ENCODE results near the gene PICALM.
A peak's percentile ranks its signal among the peaks of the same experiment; 100 is the strongest.
"Not testable (repeated sequence)": the region's sequence is repeated elsewhere in the genome, so short reads cannot be mapped to it uniquely, and the experiment has no call there.

PICALM gene

DNA sequence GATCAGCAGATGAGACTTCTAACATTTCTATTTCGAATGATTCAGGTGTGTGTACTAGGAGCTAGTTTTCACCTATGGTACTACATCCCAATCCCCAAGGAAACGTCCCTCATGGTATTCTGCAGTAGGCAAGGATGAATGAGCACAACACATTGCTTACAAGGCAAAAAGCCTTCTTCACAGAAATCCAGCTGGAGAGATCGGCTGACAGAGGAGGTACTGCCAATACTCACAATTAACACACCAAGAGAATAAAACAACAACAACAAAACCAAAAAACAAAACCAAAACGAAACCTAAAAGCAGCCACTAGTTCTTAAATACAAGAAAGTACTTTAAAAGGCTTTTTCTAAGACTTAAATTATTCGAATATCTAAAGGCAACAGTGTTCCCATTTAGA, 101.4 kb downstream of the PICALM start:
- no peak for DNase-seq

DNA sequence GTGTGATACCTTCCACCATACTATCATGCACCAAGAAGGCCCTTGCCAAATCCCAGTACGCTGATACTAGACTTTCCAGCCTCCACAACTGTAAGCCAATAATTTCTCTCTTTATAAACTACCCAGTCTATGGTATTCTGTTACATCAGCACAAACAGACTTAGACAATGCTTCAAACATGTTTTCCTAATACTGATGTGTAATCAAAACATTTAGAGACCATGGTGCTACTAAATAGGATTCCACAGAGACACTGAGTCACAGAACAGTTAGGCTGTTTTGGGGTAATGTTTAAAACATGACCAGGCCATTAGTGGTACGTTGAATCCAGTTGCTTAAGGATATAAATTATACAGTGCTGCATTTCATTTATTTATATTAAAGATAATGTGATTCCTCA, 103.7 kb downstream of the PICALM start:
- DNase-seq = no peak

DNA sequence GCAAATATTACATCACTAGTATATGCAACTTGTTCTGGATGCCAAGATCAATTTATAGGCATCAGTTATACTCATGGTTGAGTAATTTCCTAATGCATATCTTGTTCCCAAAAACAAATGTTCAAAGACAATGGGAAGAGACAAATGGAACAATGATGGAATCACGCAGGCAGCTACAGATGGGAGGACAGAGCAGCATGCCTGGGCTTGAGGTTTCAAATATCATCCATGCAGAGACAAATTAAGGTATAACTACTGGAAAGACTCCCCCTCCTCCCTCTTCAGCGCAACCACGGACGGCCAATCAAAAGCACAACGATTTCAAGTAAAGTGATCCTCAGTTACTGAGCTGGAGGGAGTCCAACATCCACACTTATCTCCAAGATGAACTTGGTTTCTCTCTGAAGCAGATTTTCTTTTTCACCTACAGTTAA, 106.9 kb downstream of the PICALM start:
- peak; percentile 7 for DNase-seq

DNA sequence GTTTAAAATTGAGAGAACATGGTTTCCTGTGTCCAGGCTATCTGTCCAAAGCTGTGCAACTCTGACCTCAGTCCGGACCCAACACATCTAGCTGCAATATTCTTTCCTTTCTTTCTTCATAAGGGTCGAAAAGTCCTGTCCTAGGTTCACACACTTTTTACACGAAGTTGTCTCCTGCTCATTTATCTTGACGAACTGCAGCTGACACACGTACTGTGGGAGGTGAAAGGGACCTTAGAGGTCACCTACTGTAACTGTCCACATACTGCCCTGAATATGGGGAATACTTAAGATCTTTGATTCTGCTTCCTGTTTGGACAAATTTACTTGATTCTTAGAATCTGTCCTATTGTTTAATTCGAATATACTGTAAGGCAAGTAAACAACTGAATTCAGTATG, 107.8 kb downstream of the PICALM start:
- no peak for DNase-seq

DNA sequence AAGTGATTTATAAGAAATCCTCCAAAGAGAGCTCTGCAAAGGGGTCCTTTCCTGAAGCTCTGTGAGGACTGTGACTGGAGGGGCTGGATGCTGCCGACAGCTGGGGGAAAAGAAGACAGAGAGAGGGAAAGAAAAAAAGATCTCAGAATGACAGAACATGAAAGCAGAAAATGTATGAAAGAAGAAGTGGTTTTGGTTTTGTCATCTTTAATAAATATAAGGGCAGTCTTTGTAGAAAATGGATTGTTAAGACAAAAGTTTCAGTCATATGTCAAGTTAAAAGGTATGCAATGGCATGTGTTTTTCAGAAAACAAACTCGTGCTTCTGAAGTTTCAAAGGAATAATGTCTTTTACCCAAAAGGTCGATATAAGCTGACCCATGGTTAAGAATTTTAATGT, 108.2 kb downstream of the PICALM start:
- no peak for DNase-seq

DNA sequence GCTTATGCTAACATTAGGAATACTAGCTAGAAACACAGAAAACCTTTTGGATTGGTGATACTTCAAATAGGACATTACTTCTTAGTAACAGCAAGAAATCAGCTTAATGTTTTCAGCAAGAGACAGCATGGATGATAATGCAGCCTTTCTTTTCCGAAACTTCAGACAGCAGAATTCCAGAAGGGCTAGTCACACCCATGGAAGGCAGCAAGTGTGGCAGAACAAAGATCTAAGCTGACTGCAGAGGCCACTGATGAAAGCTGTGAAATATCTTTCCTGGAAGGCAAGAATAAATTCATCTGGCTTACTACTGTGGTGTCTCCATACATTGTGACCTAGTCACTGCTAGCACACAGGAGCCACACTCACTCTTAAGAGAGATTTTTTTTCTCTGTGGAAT, 113.4 kb downstream of the PICALM start:
- DNase-seq = no peak

DNA sequence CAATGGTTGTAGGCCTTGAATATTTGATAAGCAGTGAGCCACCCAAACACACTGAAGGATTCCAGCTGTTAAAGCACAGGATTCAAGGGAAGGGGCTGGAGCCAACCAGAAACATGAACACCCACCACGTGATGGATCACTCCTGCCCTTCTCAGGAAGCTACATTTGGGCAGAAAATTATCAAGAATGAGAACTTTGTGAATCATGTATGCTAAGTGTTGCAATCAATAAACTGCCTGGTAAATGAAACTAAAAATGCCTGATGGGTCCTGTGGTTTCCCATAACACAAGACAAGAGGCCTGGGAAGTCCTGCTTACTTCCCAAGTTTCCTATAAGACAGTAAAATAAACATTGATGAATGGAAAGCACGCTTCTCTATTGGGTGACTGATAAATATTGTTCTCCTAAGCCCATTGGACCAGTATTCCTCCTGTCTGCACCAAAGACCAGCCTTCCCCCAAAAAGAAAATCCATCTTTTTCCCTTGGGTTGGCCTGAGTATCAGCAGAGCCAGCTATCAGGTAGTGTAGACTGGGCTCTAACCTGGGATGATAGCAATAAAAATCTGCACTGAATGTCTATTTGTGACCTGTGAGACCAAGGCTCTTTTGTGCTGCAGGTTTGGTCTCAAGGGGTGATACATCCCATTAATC, 115.3 kb downstream of the PICALM start:
- DNase-seq = no peak

DNA sequence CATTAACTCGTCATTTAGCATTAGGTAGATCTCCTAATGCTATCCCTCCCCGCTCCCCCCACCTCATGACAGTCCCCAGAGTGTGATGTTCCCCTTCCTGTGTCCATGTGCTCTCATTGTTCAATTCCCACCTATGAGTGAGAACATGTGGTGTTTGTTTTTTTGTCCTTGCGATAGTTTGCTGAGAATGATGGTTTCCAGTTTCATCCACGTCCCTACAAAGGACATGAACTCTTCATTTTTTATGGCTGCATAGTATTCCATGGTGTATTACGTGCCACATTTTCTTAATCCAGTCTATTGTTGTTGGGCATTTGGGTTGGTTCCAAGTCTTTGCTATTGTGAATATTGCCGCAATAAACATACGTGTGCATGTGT, 116.8 kb downstream of the PICALM start:
- not testable (repeated sequence) for DNase-seq

DNA sequence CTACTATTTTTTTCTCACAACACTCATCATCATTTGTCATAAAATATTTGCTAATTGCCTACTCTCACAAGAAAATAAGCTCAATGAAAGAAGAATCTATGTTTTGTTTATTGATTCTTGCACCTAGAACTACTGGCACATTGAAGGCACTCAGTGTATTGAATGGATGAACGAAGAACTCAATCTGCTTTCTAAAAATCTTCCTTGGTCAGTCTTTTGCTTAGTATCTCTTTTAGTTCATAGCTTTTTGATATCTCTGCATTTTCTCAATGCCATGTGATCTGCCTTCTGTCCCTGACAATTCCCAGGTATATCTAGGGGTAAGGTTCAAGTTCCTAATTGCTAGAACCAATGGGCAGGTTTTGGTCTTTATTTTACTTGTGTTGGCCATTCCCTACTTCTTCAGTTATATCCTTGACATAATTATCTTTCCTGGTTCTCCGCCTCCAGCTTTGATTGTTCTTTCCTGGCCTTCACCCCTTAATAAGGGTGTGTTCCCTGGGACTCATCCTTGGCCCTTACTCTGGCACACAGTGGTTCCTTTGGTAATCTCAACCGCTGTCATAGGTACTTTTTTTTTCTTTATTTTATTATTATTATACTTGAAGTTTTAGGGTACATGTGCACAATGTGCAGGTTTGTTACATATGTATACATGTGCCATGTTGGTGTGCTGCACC, 117.3 kb downstream of the PICALM start:
- DNase-seq = no peak

DNA sequence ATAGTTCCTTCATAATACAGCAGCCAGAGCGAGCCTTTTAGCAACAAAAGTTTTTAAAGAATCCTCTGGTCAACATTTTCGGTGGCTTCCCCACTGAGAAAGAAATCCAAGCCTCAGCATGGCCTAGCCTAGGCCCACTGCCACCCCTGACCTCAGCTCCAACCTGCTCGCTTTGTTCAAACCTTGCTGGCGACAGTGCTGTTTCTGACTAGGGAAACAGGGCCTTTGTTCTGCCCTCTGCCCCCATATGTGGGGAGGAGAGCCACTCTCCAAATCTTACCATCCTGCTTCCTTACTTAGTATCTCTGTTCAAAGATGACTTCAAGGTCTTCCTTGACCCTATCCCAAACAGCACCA, 117.9 kb downstream of the PICALM start:
- no peak for DNase-seq

DNA sequence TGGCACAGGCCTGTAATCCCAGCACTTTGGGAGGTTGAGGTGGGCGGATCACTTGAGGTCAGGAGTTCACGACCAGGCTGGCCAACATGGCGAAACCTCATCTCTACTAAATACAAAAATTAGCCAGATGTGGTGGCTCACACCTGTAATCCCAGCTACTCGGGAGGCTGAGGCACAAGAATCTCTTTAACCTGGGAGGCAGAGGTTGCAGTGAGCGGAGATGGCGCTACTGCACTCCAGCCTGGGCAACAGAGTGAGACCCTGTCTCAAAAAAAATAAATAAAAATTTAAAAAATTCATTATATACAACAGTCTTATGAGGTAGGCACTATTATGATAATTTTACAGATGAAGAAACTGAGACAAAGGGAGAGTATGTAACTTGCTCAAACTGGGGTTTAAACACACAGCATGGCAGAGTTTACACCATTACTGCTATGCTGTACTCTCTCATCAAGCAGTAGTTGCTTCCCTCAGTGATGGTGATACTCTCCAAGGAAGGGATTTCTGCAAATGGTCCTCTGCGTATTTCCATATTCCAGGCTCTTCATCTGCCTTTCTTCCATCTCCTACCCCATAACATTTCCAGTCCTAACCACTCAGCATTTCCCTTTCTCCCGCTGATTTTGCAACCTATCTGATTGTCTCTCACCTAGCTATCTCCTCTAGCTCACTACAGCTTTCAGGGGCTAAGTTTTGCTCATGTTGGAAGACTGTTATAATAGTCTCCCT, 118.4 kb downstream of the PICALM start:
- no peak for DNase-seq

DNA sequence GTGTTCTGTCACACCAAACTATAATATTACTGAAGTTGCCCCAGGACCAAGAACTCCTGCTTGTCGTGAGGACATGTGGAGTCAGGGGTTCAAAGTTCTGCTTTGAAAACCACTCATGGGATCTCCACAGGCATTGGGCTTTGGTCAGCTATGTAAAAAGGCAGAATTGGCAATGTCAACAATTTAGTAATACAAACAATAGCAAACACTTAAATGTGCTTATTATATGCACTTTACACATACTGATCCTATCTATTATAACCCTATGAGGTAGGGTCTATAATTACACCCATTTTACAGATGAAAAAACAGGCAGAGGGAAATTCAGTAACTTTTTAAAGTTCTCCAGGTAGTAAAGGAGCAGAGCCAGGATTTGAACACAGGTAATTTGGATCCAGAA, 119.1 kb downstream of the PICALM start:
- DNase-seq = no peak

DNA sequence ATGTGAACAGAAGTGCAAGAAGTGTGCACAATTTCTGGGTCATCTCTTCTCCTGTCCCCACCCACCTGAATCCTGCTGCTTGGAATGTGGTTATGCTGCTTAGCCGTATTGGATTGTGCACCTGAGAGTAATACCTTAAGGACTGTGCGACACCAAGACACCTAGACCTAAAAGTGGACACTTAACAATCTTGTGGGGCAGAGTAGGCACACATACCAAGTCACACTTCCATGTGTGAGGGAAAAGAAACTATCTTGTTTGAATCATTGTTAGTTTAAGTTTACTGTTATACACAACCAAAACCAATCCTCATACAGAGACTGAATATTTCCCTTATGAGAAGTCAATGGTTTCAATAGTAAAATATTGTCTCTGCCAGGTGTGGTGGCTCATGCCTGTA, 120.0 kb downstream of the PICALM start:
- no peak for DNase-seq

DNA sequence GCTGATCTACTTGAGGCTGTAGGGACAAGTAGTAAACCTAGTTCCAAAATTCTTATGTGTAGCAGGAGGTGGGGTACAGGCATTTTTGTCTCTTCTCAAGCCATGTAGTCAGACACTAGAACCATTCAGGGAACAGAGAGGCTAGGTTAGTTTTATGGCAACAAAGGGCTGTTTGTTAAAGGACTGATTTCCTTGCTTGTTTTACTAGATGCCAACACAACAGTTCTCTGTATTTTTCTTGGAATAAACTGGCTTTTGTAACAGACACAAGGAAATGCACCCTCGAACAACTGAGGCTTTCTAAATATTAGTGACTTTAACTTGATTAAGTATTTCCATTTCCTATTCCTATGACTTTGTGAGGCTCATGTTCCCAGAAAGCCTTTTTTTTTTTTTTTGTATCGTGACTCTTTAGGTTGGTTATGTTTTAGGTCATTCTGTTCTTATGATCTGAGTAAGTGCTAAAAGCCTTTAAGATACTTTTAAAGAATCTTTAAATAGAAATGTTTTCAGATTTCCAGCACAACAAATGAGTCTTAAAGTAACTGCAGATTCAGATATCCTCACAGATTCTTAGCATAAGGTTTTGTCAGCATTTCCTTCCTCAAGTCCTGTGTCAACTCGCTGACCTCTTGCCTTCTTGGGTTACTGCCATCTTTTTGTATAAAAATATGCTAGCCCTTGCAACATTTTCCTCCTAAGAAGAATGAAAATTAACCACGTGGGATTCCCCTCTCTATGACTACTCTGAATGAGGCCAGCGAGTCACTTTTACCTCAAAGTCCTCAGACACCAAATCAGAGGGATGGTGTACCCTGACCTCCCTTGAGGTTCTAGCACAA, 121.2 kb downstream of the PICALM start:
- DNase-seq = no peak

DNA sequence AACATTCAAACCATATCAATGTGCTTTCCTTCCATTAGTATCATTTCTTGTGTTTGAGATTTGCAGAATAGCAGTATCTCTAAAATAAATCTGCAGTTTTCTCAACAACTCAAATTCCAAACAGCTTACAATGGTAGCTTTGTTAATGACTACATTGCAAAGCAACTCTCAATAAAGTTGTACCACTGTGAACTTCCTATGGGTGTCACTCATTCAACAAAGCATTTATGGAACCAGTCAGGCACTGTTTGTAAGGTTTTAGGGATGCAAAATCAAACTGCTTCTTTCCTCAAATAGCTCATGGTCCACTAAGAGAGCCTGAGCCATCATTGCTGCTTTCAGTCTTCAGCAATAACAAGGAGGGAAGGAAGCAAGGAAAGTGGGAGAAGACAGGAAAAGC, 122.7 kb downstream of the PICALM start:
- DNase-seq = no peak

DNA sequence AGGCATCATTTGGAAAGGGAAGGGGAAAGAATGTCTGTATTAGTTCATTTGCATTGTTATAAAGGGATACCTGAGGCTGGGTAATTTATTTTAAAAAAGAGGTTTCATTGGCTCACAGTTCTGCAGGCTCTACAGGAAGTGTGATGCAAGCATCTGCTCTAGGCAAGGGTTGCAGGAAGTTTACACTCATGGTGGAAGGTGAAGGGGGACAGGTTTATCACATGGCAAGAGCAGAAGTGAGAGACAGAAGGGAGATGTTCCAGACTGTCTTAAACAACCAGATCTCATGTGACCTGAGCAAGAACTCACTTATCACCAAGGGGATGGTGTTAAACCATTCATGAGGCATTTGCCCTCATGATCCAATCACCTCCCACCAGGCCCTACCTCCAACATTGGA, 123.1 kb downstream of the PICALM start:
- DNase-seq = no peak

DNA sequence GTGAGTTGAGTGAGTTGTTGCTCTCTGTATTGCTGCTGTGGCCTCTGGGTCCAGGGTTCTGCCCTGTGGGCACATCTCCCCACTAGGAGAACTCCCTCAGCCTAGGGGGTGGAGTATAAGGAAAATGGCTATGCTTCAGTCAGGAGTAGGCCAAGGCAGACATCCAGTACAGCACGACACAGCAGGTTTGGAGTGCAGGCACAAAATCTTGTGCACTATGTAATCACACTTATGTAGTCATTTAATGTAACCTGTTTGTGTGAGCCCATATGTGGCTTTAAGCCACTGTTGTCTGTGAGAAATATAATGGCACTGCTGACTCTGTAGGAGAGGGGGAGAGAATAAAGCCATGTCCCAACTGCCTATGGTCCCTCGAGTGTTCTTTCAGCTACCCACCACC, 123.6 kb downstream of the PICALM start:
- no peak for DNase-seq

DNA sequence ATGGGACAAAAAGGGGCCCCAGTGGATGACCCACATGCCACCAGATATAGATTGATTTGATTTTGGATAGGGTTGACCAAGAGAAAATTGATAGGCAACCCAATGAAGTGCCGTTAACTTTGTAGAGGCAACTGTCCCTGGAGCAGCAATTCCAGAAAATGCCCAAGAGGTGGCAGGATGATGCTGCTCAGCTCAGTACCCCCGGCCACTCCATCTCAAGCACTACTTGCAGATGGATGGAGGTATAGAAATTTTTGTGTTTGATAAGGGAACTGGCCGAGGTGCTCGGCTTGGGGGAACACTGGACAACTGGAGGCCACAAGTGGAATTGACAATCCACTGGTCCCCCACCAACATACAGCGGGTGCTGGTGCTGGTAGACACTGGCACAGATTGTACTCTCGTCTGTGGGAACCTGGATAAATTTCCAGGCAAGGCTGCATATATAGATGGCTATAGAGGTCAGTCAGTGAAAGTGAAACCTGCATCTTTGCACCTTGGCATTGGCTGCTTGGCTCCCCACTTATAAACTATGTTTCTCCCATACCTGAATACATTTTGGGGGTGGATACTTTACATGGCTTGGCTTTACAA, 127.4 kb downstream of the PICALM start:
- peak; percentile 21 for DNase-seq

DNA sequence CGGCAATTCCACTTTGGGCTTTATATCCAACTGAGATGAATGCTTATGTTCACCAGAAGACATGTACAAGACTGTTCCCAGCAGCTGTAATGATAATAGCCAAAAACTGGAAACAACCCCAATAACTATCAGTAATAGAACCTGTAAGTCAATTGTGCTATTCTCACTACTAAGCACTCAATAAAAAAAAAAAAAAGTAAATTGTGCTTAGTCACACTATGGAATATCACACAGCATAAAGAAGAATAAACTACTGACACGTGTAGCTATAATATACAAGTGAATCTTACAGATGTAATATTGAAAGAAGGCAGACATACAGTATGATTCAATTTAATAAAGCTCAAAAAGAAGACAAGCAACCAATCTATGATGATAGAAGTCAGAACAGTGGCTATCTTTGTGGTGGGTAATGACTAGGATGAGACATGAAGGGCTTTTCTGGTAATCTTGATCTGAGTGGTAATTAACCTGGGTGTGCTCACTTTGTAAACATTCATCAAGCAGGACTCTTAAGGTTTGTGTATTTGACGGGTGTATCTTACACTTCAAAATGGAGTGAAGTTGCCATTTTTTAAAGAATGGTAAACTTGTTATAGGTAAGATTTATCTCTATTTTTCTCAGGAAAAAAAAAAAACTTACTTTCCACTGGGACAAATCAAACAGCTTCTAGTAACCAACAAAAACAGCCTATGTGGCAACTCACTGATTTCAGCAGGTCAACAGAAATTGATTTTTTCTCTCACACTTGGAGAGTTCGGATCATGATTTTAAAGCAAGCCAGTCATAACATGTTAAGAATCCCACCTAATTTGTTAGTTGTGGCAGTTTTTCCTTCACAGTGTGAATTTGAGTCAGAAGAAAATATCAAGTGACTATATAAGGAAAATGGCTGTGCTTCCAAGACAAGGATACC, 129.5 kb downstream of the PICALM start:
- DNase-seq = no peak

DNA sequence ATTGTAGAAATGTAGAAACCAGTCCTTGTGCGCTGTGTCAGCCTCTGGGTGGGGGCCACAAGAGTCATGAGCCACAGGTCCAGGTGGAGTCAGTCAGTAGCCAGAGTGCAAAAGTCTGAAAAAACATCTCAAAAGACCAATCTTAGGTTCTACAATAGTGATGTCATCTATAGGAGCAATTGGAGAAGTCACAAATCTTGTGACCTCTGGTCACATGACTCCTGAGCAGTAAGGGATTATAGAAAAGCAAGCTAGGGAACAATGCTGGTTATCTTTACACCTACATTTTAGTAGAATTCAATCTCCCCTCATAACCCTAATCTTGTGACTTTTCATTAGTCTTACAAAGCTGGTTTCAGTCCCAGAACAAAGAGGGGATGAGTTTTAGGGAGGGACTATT, 131.0 kb downstream of the PICALM start:
- DNase-seq = no peak

DNA sequence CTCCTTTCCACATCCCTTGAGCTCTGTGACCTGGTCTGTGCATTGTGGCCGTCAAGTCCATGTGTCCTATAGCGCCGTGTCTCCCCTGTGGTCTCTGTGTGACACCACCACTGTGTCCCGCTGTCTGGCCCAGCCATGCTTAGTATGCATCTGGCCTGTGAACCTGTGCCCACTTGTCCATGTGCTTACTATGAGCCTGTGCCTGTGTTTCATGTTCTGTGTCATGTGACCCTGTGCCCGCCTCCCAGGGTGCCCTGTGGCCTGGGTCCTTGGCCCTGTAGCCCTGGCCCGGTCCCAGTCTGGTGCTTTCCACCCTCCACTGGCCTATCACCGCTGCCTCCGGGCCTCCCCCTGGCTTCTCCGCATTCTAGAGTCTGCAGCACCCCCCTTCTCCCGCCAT, 133.1 kb downstream of the PICALM start:
- no peak for DNase-seq

DNA sequence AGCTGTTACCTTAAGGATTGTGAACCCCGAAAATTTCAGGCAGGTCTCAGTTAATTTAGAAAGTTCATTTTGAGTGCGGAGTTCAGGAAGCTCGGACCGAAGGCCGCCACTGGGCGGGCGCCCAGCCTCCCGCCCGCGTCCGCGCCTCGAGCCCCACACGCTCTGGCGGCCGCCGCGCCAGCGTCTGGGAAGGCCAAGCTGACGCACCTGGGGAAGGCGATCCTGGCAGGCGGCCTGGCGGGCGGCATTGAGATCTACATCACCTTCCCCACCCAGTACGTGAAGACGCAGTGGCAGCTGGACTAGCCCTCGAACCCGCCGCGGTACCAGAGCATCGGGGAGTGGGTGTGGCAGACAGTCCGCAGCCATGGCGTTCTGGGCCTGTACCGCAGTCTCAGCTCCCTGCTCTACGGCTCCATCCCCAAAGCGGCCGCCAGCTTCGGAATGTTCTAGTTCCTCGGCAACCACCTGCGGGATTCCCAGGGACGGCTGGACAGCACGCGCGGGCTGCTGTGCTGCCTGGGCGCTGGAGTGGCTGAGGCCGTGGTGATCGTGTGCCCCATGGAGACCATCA, 134.2 kb downstream of the PICALM start:
- no peak for DNase-seq

Data from NCI-H146 (cell line).